IPS-15b (cell line): Measurements from ENCODE around the gene RAB5B.

ENCODE experiments used
- H3K27me3 ChIP-seq: one replicate; pipeline ENCODE4 v1.6.1; 2013; ENCODE audit warnings: low read length; ENCODE audit not compliant: control insufficient read depth, insufficient read depth
- H3K36me3 ChIP-seq: one replicate; pipeline ENCODE4 v1.6.1; 2013; ENCODE audit warnings: low read length; ENCODE audit not compliant: control insufficient read depth, insufficient read depth
- H3K4me1 ChIP-seq: one replicate; pipeline ENCODE4 v1.6.1; 2013; ENCODE audit warnings: mild to moderate bottlenecking, low read length; ENCODE audit not compliant: control insufficient read depth, insufficient read depth
- H3K4me3 ChIP-seq: one replicate; pipeline ENCODE4 v1.5.1; 2013; ENCODE audit warnings: low read depth, low read length
- H3K9ac ChIP-seq: one replicate; pipeline ENCODE4 v1.6.1; 2013; ENCODE audit warnings: low read depth, mild to moderate bottlenecking, low read length
- H3K9me3 ChIP-seq: one replicate; pipeline ENCODE4 v1.6.1; 2013; ENCODE audit warnings: mild to moderate bottlenecking, low read length; ENCODE audit not compliant: control insufficient read depth, insufficient read depth

The RAB5B gene

GRCh38 chr12:55932551-55932910 is 41.3 kb upstream of the RAB5B start:
- H3K9me3 ChIP-seq: no peaks in the 10 kb centered on the region
- no peak overlapping the region for H3K9ac ChIP-seq
- no peaks in the 10 kb centered on the region for H3K36me3 ChIP-seq
- H3K4me1 ChIP-seq: peaks cover 3% of the 10 kb centered on the region
- peak overlapping the region; percentile 87 for H3K4me3 ChIP-seq
- H3K27me3 ChIP-seq: peaks cover 53% of the 10 kb centered on the region

- H3K9me3 ChIP-seq: no peaks in the 10 kb centered on the region
- H3K4me1 ChIP-seq: peaks cover 3% of the 10 kb centered on the region
- H3K27me3 ChIP-seq: peaks cover 53% of the 10 kb centered on the region
- H3K9ac ChIP-seq: no peak overlapping the region
- no peaks in the 10 kb centered on the region for H3K36me3 ChIP-seq
- no peak overlapping the region for H3K4me3 ChIP-seq
Measured at GRCh38 chr12:55933169-55933798, 40.6 kb upstream of the RAB5B start.

GRCh38 chr12:55933799-55934742 is 39.8 kb upstream of the RAB5B start:
- Histone ChIP-seq H3K36me3 (no peaks in the 10 kb centered on the region), H3K4me3 (no peak overlapping the region), H3K9me3 (no peaks in the 10 kb centered on the region), H3K9ac (no peak overlapping the region), H3K4me1 (peaks cover under 1% of the 10 kb centered on the region), H3K27me3 (peaks cover 53% of the 10 kb centered on the region)

- Histone ChIP-seq H3K4me1 (peaks cover under 1% of the 10 kb centered on the region), H3K36me3 (no peaks in the 10 kb centered on the region), H3K27me3 (peaks cover 53% of the 10 kb centered on the region), H3K9ac (no peak overlapping the region), H3K9me3 (no peaks in the 10 kb centered on the region), H3K4me3 (no peak overlapping the region)
Measured at GRCh38 chr12:55934773-55935172, 39.1 kb upstream of the RAB5B start.

GRCh38 chr12:55935738-55936151 is 38.1 kb upstream of the RAB5B start:
- H3K4me1 ChIP-seq: peaks cover 7% of the 10 kb centered on the region
- H3K36me3 ChIP-seq: no peaks in the 10 kb centered on the region
- no peak overlapping the region for H3K9ac ChIP-seq
- H3K9me3 ChIP-seq: no peaks in the 10 kb centered on the region
- H3K4me3 ChIP-seq: peak overlapping the region; percentile 45
- H3K27me3 ChIP-seq: peaks cover 53% of the 10 kb centered on the region

- Histone ChIP-seq H3K4me3 (no peak overlapping the region), H3K4me1 (peaks cover 7% of the 10 kb centered on the region), H3K36me3 (no peaks in the 10 kb centered on the region), H3K9me3 (no peaks in the 10 kb centered on the region), H3K9ac (no peak overlapping the region), H3K27me3 (peaks cover 36% of the 10 kb centered on the region)
Measured at GRCh38 chr12:55937981-55938380, 35.9 kb upstream of the RAB5B start.

GRCh38 chr12:55938826-55939501 is 34.9 kb upstream of the RAB5B start:
- H3K4me1 ChIP-seq: peaks cover 7% of the 10 kb centered on the region
- no peak overlapping the region for H3K4me3 ChIP-seq
- no peak overlapping the region for H3K9ac ChIP-seq
- no peaks in the 10 kb centered on the region for H3K36me3 ChIP-seq
- H3K27me3 ChIP-seq: peaks cover 26% of the 10 kb centered on the region
- H3K9me3 ChIP-seq: no peaks in the 10 kb centered on the region

GRCh38 chr12:55940065-55940732 is 33.7 kb upstream of the RAB5B start:
- Histone ChIP-seq H3K36me3 (no peaks in the 10 kb centered on the region), H3K9ac (no peak overlapping the region), H3K9me3 (no peaks in the 10 kb centered on the region), H3K27me3 (peaks cover 14% of the 10 kb centered on the region), H3K4me3 (peak overlapping the region; percentile 24), H3K4me1 (peaks cover 7% of the 10 kb centered on the region)

- Histone ChIP-seq H3K36me3 (no peaks in the 10 kb centered on the region), H3K4me3 (no peak overlapping the region), H3K9me3 (no peaks in the 10 kb centered on the region), H3K27me3 (no peaks in the 10 kb centered on the region), H3K4me1 (peaks cover 7% of the 10 kb centered on the region), H3K9ac (no peak overlapping the region)
Measured at GRCh38 chr12:55942055-55942454, 31.8 kb upstream of the RAB5B start.

GRCh38 chr12:55942577-55943136 is 31.2 kb upstream of the RAB5B start:
- no peaks in the 10 kb centered on the region for H3K27me3 ChIP-seq
- H3K4me3 ChIP-seq: no peak overlapping the region
- no peaks in the 10 kb centered on the region for H3K9me3 ChIP-seq
- no peak overlapping the region for H3K9ac ChIP-seq
- H3K36me3 ChIP-seq: no peaks in the 10 kb centered on the region
- H3K4me1 ChIP-seq: peaks cover 7% of the 10 kb centered on the region

GRCh38 chr12:55946553-55946952 is 27.3 kb upstream of the RAB5B start:
- no peak overlapping the region for H3K9ac ChIP-seq
- no peaks in the 10 kb centered on the region for H3K27me3 ChIP-seq
- no peaks in the 10 kb centered on the region for H3K4me1 ChIP-seq
- H3K36me3 ChIP-seq: peaks cover 6% of the 10 kb centered on the region
- H3K4me3 ChIP-seq: no peak overlapping the region
- no peaks in the 10 kb centered on the region for H3K9me3 ChIP-seq
